GM13976 (cell line): Measurements from ENCODE around the gene FAM167B.
"Not testable (repeated sequence)": the region's sequence is repeated elsewhere in the genome, so short reads cannot be mapped to it uniquely, and the experiment has no call there.

Experiments
- DNase-seq: peaks from one replicate; pipeline ENCODE4 v3.0.0; 2012; ENCODE audit warnings: low spot score
- in situ Hi-C: fragments of 300-500 bp; cut with MboI; formaldehyde crosslinking; loops from one replicate; pipeline ENCODE4 v1.12.0; 2022; ENCODE audit warnings: low sequenced_read_pairs, mixed read lengths, inconsistent platforms; ENCODE audit not compliant: unreplicated experiment
- TF ChIP-seq, protein P1 (sequence below): IDR thresholded peaks from 2 replicates; pipeline ENCODE4 v1.5.1; 2012; ENCODE audit warnings: borderline replicate concordance, mild to moderate bottlenecking; ENCODE audit not compliant: insufficient read depth; ENCODE audit errors: extremely low read depth, missing control alignments, control extremely low read depth

FAM167B gene

DNA sequence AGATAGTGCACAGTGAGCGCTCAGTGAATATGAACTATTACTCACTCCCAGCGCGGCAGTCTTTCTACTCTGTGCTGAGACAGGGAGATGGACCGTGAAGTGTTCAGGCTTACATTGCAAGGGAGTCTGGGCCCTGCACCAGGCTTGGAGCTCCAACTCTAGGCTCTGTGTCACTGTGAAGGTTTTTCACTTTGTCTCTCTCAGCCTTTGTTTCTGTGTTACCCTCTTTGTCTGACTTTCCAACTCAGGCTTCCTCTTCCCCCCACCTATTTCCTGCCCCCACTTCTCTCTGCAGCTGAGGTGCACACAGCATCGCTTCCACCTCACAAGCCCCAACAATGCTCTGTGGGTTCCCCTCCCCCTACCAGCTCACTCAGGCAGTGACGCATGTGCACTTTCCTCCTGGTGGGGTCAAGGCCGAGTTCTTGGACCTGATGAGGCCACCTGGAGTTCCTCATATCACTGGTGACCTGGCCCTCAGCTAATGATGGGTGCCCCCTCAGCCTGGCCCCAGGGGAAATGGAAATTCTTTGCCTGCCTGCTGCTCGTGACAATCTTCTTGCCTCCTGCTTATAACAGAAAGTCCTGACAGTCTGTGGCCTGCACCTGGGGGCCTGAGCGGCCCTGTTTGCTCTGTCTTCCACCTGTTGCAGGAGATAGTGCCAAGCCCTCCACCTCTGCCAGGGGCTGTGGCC is 3.0 kb downstream of the FAM167B start:
- DNase-seq, result peak; percentile 88
- TF ChIP-seq, protein P1, sequence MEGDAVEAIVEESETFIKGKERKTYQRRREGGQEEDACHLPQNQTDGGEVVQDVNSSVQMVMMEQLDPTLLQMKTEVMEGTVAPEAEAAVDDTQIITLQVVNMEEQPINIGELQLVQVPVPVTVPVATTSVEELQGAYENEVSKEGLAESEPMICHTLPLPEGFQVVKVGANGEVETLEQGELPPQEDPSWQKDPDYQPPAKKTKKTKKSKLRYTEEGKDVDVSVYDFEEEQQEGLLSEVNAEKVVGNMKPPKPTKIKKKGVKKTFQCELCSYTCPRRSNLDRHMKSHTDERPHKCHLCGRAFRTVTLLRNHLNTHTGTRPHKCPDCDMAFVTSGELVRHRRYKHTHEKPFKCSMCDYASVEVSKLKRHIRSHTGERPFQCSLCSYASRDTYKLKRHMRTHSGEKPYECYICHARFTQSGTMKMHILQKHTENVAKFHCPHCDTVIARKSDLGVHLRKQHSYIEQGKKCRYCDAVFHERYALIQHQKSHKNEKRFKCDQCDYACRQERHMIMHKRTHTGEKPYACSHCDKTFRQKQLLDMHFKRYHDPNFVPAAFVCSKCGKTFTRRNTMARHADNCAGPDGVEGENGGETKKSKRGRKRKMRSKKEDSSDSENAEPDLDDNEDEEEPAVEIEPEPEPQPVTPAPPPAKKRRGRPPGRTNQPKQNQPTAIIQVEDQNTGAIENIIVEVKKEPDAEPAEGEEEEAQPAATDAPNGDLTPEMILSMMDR, result no peak
- in situ Hi-C loops, result no loop called here

DNA sequence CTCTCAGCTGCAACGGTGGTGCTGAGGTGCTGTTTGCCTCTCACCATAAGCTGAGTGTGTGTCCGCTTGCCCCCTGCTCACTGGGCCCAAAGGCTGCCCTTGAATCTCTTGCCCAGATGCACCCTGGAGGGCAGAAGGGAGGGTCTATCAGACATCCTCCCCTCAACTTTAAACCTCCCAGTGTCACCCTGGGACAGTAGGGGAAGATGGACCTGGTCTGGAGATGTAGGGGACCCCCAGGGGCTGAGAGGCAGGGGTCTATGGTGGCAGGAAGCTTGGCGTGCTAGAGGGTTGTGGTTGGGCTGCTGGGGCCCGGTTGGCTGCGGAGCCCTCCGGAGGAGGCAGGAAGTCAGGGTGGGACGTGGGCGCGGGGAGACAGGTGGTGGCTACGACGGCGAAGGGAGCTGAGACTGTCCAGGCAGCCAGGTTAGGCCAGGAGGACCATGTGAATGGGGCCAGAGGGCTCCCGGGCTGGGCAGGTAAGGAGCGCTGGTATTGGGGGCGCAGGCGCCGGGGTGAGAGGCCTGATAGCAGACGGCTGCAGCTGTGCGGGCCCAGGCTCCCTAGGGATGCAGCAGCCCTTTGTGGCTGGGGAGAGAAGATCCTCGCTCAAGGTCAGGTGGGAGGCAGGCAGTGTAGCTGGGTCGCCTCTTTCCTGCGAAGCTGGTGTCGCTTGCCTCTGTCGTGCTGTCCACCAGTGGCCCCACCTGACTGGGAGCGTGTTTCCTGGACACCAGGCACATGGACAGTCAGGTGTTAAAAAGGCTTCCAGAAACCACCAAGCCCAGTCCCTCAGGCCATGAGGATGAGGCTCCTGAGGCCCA is 4.1 kb downstream of the FAM167B start, which contains the start of gene LCK:
Gene LCK, plus strand, starts transcription at position 373 of the 824 bp plus-strand sequence. CDS start 23,065 bp downstream, outside the sequence.
- in situ Hi-C loops, result no loop called here
- TF ChIP-seq, protein P1, result no peak
- peak; percentile 71 for DNase-seq

DNA sequence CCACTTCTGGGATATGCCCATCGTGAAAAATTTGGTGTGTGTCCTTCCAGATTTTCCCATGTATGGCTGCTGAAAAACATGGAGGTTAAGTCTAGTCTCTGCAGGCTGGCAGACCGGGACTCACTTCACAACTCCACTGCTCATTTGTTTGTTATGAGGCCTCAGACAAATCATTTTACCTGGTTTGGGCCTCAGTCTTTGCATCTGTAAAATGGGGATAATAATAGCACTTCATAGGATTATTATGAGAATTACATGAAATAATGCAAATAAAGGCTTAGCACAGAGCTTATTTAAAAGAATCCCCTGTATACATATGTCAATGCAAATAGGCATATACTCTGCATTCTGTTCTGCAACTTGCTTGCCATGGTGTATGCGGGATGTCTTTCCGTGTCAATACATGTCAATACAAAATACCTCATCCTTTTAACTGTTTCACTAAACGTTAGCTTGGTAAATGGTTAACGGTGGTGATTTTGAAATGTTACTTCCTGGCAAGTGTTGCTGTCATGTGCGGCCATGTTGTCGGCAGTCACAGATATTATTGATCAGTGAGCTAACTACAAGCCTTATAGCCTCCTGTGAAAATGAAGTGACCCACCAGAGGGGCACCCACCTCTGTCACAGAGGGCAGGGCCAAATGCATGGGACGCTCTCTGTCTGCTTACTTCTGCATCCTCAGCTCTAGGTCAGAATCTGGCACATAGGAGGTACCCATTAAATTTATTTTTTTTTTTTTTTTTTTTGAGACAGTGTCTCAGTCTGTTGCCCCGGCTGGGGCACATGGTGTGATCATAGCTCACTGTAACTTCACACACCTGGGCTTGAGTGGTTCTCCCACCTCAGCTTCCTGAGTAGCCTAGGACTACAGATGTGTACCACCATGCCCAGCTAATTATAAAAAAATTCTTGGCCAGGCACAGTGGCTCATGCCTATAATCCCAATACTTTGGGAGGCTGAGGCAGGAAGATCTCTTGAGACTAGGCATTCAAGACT is 8.3 kb downstream of the FAM167B start:
- DNase-seq, result no peak
- in situ Hi-C loops, result no loop called here
- TF ChIP-seq, protein P1, result no peak

- TF ChIP-seq, protein P1, result no peak
- no peak for DNase-seq
- in situ Hi-C loops, result no loop called here
Observed at GRCh38 chr1:32256473-32257226, 9.6 kb downstream of the FAM167B start.

DNA sequence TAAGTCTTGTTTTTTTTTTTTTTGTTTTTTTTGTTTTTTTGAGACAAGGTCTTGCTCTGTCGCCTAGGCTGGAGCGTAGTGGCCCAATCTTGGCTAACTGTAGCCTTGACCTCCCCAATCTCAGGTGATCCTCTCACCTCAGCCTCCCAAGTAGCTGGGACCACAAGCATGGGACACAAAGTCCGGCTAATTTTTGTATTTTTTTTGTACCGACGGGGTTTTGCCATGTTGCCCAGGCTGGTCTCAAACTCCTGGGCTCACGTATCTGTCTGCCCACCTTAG is 10.1 kb downstream of the FAM167B start:
- in situ Hi-C loops, result no loop called here
- TF ChIP-seq, protein P1, result no peak

GRCh38 chr1:32263236-32263593 is 16.2 kb downstream of the FAM167B start:
- in situ Hi-C loops, result not testable (repeated sequence)

More for the DNA sequence above, 10.1 kb downstream of the FAM167B start:
- DNase-seq, result no peak

More at GRCh38 chr1:32263236-32263593, 16.2 kb downstream of the FAM167B start:
- DNase-seq, result not testable (repeated sequence)
